HG03558 (cell line): Measurements from ENCODE around the gene DMAC2.
"Not testable (repeated sequence)": the region's sequence is repeated elsewhere in the genome, so short reads cannot be mapped to it uniquely, and the experiment has no call there.

Experiments
- ATAC-seq: cut with Tn5 transposase; IDR thresholded peaks from one replicate; pipeline ENCODE4 v1.9.1; 2021; ENCODE audit warnings: moderate number of reproducible peaks; ENCODE audit not compliant: unreplicated experiment; ENCODE audit errors: extremely low read depth

The DMAC2 gene

GRCh38 chr19:41439441-41440222 lies at the start of gene DMAC2:
Gene DMAC2, minus strand, starts transcription at chr19:41439912. Its CDS starts 13 bp downstream, at chr19:41439899.
- ATAC-seq: peak; percentile 69

GRCh38 chr19:41486953-41487352 lies 47.2 kb upstream of the DMAC2 start:
- ATAC-seq: not testable (repeated sequence)

GRCh38 chr19:41484822-41485221 lies 45.1 kb upstream of the DMAC2 start:
- no peak for ATAC-seq

GRCh38 chr19:41480336-41480735 lies 40.6 kb upstream of the DMAC2 start:
- ATAC-seq: no peak

GRCh38 chr19:41479757-41480191 lies 40.1 kb upstream of the DMAC2 start:
- no peak for ATAC-seq

- ATAC-seq: no peak
Observed at GRCh38 chr19:41478875-41479756, 39.4 kb upstream of the DMAC2 start.

GRCh38 chr19:41478171-41478570 lies 38.5 kb upstream of the DMAC2 start:
- ATAC-seq: no peak

- no peak for ATAC-seq
Observed at GRCh38 chr19:41476583-41476982, 36.9 kb upstream of the DMAC2 start.

GRCh38 chr19:41463257-41464256 lies 23.8 kb upstream of the DMAC2 start:
- ATAC-seq: not testable (repeated sequence)

- no peak for ATAC-seq
Observed at GRCh38 chr19:41462497-41462896, 22.8 kb upstream of the DMAC2 start.

- ATAC-seq: no peak
Observed at GRCh38 chr19:41457241-41457640, 17.5 kb upstream of the DMAC2 start.

- no peak for ATAC-seq
Observed at GRCh38 chr19:41456342-41456918, 16.7 kb upstream of the DMAC2 start.

GRCh38 chr19:41455936-41456335 lies 16.2 kb upstream of the DMAC2 start:
- no peak for ATAC-seq

GRCh38 chr19:41452584-41453275 lies 13.0 kb upstream of the DMAC2 start:
- no peak for ATAC-seq

- no peak for ATAC-seq
Observed at GRCh38 chr19:41449865-41450178, 10.1 kb upstream of the DMAC2 start.

GRCh38 chr19:41449079-41449864 lies 9.6 kb upstream of the DMAC2 start:
- no peak for ATAC-seq

- ATAC-seq: no peak
Observed at GRCh38 chr19:41447732-41448332, 8.1 kb upstream of the DMAC2 start.

- no peak for ATAC-seq
Observed at GRCh38 chr19:41445575-41445974, 5.9 kb upstream of the DMAC2 start.
